GM21367 (cell line): ENCODE data around the gene VSTM4.

Experiments
- ATAC-seq: cut with Tn5 transposase; IDR thresholded peaks from one replicate; pipeline ENCODE4 v1.9.1; 2021; ENCODE audit not compliant: unreplicated experiment

VSTM4 gene

DNA sequence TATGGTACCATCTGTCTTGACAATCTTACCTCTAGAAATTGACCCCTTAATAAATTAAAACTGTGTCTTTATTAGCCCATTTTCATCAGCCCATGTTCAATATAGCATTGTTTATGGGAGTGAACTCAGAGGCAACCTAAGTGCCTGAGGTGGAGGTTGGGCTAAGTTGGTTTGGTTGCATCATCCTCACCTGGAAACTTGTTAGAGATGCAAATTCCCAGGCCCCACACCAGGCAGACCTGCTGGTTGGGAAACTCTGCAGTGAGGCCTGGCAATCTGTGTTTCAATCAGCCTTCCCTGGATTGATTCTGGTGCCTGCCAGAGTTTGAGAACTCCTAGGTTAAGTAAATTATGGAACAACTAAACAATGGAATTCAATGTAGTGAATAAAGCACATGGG is 27.9 kb upstream of the VSTM4 start:
- ATAC-seq = no peak

DNA sequence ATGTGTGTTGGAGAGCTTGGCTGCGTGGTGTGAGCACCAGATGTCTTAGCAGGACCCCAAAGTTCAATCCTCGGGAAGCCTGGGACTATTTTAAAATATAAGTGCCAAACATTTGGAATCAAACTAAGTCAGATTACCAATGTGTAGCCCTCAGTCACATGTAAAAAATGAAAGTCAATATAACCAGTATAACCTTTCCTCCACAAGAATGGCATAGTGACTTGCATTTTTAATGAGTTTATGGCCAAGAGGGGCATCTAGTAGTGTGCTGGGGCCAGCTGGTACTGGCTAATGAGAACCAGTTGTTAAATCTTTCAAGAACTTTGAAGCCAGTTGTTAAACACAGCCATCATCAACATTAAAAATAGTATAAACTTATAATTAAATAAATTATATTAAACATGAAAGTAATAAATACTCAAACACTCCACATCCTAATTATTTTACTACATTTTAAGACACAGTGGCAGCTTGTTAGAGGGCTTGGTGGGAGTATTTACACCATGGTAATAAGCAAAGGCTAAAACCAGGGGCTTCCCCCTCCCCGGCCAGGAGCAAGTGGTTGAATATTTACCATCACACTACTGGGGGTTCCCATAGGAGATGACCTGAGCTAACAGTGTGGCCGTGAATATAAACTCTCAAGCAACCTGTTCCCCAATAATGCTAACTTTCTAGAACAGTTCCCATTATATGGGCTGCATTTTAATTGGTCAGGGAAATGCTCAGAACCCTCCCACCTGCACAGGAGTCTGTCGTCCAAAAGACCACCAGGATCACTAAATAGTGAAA is 26.4 kb upstream of the VSTM4 start:
- no peak for ATAC-seq

DNA sequence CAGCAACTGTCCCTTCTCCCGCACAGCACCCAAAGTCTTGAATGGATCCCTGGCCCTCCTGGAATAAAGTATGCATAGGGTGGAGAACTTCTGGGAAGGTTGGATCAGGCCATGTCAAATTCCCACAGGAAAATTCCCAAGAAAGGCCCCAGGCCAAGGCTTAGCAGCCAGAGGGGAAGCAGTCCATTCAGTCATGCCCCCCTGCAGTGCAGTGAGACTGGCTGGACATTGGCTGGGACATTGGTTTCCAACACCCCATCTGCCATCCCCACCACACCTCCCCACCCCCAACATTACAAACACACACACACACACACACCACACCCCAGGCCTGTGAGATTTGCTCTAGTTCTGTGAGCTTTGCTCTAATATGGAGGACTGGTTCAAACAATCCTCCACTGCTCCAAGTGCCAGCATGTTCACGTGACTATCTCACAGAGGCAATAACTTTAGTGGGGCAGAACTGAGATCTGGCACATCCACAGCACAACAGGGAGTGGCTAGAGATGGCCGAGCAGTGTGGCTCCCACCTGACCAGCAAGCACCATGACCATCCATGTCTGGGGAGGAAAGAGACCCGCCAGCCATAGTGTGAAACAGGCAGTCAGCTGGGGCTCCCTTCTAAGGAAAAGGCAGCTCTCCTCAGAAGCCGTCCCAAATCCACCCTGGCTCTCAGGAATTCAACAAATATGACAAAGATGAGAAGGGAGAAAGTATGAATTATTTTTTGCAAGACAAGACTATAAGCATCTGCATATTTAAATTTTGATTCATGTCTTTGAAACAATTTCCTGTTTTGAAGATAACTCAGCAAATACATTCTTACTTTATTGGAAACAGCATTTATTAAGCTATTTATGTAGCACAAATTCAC is 25.2 kb upstream of the VSTM4 start:
- no peak for ATAC-seq

DNA sequence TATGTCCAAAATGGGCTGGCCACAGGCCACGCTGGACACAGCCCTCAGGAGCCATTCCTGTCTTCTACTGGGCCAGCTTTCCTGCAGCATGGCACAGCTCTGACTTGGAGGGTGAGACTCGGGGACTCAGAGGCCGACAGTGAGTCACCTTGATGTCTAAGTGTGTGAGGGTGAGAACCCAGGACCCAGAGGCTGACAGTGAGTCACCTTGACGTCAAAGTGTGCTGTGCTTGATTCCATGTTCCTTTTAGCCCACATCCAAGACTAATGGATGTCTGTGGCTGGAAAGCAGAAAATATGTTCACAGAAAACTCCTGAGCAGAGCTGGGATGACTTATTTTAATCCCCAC is 24.5 kb upstream of the VSTM4 start:
- ATAC-seq = no peak

DNA sequence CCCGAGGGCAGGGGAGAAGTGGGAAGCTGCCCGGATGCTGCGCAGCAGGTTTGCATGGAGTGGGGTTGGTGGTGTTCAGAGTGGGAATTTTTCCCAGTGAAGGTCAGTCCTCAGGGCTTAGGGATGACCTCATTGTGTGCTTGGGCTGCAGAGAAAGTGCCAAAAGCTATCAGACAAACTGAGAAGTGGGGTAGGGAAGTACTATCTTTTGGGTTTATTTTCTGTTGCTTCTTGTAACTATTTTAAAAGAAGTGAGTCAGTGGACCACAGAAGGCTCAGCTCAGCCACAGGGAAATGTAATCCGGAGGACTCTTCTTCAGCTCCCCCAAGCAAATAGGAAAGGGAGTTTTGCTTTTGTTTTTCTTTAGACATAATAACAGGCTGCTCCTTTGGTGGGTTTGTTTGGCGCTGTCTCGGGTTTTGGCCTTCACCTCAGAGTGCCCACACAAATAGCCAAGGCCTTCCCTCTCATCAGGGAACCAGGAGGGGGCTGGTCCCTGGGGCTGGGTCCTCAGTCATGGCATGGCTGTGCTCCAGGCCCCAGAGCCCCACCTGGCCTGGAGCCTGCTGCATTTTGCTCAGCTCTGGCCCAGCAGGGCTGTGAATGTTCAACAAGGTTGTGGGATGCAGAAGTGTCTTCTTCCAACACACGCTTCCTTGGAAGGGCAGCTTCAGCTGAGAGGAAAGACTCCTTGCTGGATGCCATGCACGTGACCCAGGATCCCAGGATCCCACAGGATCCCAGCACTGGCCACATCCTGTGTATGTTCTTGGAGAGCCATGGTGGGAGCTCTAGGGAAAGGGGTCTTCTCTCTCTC is 23.9 kb upstream of the VSTM4 start:
- no peak for ATAC-seq

DNA sequence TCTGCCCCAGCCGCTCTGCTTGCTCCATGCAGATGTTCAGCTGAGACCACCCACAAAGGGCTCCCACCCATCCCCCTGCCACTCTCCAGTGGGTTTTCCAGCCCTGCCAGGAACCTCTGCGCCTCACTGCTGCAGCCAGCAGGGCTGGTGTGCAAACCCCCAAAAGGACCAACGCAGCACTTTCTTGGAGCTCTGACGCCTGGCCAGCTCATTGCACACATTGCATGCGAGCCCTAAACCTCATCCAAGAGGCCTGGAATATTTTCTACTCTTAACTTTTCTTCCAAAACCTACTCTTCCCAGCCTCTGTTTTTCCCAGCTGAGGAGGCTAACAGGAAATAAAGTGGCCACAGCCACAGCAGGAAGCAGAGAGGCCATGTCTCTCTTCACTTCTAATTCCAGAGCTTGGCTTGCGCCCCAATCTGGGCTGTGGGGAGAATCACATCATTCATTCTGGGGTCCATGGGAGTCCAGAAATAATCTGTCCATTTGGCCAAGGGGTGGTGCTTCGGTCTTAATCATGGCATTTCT is 23.1 kb upstream of the VSTM4 start:
- ATAC-seq = no peak

DNA sequence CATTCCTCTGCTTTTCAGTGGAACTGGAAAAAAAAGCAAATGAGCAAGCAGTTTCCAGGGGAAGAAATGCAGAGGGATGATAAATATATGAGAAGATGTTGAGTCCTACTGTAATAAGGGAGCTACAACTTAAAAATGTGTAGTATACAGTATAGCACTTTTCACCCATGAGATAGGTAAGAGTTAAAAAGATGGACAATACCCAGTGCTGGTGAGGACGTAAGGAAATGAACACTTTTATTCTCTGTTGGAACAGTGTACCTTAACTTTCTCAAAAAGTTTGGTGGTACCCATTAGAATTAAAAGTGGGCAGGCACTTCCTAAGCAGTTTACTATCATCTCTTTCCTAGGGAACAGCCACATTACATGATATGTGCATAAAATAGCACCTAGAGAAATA is 21.2 kb upstream of the VSTM4 start:
- no peak for ATAC-seq

DNA sequence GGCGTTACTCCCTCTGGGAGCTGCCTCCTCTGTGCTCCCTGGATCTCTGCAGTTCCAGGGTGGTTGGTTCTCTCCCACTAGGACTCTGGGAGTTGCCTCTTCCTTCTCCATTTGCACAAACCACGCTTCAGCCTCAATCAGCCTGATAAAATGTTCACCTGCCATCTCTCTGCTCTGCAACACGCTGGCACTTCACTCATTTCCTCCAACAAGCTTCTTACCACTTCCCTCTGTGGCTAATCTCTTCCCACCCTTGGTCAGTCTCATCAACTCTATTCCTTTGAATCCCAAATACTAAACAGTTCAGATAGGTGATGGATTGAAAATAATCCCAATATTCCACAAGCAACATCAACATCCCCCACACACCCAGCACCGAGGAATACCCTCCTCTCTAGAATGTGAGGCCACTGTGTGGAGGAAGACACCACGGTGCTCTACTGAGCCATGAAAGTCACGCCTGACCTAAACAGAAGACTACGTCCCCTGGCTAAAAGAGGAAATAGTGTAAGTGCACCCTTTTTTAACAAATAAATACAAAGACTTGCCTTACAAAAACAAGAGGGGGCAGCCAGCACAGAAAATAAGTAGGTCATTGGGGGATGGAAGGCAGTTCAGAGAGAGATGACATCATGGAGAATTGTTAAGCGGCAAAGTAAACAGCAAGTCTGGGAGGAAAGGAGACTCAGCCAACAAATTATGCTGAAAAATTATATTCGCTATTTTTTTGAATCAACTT is 20.4 kb upstream of the VSTM4 start:
- ATAC-seq = no peak

DNA sequence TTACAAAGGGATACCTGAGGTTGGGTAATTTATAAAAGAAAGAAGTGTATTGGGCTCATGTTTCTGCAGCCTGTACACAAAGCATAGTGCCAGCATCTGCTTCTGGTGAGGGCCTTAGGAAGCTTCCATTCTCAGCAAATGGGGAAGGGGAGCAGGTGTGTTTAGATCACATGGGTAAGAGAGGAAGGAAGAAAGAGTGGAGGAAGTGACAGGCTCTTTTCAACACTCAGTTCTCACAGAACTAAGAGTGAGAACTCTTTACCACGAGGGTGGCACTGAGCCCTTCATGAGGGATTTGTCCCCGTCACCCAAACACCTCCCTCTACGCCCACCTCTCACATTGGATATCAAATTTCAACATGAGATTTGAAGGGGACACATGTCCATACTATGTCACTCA is 19.0 kb upstream of the VSTM4 start:
- no peak for ATAC-seq

DNA sequence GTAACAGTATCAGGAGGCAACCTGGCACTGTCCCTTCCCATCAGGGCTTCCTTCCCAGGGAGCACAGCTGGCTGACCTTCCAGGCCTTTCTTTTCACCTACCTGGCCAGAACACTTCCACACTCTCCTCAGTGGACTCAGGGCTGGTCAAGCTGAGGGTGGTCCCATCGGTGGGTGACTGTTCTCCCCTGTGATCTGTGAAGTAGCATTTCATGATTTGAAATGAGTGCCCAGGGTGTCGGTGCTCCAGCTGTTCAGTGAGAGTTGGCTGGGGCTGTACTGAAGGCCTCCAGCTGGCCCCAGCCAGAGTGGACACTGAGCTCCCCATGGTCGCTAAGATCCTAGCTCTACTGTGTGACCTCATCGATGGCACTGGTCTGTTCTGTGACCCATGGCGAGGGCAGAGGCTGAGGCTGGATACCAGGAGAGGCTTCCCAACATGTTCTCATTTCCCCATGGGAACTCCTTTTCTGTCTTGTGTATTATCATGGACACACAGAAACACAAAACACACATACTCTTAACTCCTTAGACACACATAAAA is 18.5 kb upstream of the VSTM4 start, which contains the start of gene FAM170B:
Gene FAM170B, minus strand, starts transcription at position 316 of the 543 bp plus-strand sequence. Its CDS starts 103 bp downstream, at position 213.
- ATAC-seq = no peak

DNA sequence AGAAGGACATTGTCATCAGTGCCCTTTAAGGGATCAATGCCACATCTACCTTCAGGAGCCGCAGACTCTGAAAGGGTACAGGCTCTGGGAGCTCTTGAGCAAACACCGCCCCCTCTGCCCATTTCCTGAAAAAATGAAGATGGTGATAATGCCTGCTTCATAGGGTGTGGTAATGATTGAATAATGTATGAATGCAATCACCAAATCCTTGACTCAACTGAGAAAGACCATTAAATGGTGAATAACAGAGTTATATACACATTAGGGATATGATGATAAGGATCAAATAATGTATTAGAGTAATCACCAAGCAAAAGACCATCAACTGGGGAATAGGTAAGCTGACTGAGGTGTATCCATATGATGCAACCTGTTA is 17.0 kb upstream of the VSTM4 start:
- ATAC-seq = no peak

DNA sequence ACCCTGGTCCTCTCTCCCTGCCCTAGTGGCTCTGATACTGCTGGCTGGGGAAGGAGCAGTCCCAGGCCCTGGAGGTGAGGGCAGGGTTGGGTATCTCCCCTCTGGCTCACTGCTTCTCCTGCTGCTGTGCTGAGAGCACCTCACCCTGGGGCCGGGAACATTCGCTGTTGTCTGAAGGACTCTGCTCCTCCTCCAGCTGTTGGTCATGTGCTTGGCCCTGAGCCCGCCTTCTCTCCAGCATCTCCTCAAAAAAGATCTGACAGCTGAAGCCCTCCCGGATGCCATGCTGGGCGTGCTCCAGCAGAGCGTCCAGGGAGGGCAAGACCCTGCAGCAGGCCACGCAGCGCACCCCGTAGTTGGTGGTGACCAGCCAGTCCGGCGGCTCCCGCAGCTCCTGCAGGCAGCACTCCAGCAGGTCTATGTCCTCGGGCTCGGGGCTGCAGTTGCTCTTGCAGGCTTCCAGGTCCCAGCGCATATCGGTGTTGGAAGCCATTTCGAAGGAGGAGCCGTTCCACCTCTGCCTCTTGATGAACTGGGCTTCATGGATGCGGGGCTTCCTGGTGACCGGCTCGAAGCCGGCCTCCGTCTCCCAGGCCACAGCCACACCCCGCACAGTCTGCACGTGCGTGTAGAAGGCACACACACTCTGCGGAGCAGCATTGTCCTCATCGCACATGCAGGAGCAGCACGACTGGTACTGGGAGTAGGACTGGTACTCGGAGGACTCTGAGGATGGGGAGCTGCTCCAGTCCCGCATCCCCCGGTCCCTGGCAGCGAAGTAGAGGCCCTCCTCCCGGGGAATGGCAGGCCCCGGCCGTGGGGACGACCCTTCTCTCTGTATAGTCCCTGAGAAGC is 16.4 kb upstream of the VSTM4 start:
- ATAC-seq = no peak

DNA sequence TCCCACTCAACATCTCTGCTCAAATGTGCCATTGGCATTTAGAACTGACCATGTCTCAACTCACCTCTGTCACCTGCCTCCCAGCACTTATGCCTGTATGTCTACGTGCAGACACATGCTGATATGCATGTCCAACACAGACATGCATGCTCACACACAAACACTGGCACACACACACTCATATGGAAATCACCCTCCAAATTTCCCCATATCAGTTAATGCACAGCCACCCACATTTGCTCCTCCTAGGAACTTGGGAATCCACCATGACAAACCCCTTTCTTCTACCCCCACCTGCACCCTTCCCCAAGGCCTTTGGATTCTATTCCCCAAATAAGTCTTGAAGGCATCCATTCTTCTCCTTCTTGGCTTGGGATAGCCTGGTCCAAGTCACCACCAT is 14.1 kb upstream of the VSTM4 start:
- no peak for ATAC-seq

DNA sequence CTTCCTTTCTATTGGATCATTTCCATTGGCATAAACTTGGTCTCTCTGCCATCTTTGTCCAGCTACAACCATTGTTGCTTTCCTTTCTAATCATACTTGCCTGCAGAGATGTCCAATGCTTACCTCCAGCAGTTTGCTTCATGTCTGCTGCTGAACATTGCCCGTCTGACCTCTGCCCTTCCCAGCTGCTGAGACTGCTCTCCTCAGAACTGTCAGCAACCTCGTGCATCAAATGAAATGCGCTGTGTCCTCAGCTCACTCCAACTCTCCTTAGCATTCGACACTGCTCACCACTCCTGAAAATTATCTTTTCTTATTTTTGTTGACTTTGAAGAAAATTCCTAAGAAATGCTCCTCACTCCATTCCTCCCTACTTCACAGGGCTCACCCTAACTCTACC is 13.5 kb upstream of the VSTM4 start:
- no peak for ATAC-seq

DNA sequence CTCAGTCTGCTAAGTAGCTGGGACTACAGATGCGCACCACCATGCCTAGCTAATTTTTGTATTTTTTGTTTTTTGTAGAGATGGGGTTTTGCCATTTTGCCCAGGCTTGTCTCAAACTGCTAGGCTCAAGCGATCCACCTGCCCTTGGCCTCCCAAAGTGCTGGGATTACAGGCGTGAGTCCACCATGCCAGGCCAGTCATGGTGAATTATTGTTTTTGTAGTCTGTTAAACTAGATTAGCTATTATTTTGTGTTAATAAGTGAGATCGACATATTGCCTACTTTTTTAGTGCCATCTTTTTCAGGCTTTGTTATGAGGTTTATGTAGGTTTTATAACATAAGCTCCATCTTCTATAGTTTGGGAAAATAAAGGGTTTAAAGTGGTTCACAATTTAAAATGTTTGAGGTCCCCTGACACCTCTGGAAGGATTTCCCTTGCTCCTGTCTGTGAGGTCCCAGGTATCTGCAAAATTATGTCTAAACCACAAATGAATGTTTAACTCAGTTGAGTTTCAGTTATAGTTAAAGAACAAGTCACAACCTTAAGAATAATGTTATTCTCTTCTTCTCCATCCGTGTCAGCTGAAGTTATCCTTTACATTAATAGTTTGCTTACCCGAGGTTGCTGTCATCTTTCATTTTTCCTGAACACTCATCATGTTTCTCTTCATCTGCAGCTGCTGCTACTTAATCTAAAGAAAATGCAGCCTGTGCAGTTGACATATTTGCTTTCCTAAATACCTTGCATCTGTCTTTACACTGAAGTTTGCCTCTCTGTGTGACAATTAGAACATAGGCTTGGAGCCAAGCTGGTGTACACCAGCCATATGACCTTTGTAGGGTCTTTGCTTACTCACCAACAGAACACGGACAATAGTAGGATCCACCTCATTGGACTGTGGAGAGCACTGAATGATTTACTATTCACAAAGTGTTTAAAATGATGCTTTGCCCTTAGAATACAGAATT is 8.9 kb upstream of the VSTM4 start:
- ATAC-seq = no peak

DNA sequence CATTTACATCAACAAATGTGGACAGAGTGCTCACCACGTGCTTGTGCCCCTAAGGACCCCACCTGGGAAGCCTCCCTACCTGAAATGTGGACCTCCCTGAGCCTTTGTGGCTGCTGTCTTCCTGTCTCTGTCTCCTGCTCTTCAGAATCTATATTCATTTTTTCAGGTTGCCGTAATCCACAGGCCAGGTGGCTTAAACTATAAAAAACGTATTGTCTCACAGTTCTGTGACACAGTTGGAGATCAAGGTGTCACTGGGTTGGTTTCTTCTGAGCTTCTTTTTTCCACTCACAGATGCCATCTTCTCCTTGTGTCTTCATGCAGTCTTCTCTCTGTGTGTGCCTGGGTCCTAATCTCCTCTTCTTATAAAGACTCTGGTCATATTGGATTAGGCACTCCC is 5.6 kb upstream of the VSTM4 start:
- no peak for ATAC-seq

DNA sequence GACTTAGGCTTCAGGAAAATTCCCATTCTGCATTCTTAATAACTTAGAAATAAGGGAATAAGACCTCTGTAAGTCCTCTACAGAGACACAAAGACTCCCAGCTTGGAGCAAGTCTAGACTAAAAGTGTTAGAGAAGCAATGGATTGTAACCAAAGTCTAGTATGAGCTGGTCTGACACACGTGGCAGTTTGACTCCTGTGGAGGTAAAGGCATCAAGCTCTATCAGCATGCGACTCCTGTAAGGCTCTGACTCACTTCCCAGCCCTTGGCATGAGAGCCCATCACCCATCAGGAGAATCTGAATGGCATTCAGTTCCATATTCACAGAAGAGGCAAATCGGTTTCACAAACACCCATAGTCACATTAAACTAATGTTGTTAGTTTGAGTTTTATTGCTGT is 4.4 kb upstream of the VSTM4 start:
- ATAC-seq = no peak

DNA sequence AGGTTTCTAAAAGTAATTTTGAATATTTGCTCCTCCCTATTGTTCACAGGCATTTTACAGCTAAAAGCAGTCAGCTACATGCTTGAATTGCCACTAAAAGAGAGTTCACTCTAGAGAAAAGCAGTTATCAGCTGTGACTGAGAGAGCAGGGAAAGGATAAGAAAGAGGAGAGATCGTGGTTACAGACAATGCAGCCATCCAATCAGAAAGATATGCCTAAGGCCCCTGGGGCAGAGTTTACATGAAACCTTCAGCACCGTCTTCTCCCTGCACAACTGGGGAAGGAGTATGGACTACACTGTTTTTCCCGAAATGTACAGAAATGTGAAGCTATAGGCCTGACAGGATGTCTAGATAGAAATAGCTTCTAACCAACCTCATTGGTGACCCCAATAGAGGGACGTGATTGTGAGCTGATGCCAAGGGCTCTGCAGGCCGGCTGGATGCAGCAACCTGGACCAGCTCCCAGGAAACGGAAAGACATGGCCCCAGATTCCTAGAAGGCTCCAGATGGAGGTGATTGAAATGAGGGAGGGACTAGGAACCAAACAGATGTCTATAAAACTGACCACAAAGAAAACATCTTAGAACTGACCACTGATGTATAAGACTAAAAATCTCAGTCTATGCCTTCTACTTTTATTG is 3.2 kb upstream of the VSTM4 start:
- no peak for ATAC-seq
